Right lobe of liver (tissue), 6 donors: ENCODE data around the gene EZR. TPM values are rescaled to one million over a fixed set of nuclear protein-coding genes. Genes with fewer than 3 reads are reported as not detected.

Experiments used
- ATAC-seq, 4 donors: fragments of 200-7000 bp; cut with Tn5 transposase; one replicate each; pipeline ENCODE4 v1.9.1; 2020; ENCODE audit warnings: mild to moderate bottlenecking in 4 of 4, moderate library complexity in 4 of 4
- DNase-seq, 3 donors: peaks; one replicate each; pipeline ENCODE4 v3.0.0-alpha.2; 2020
- H3K27ac ChIP-seq, 3 donors: fragments of 200-600 bp; one replicate each; pipeline ENCODE4 v1.8.0; 2022
- H3K27me3 ChIP-seq, 2 donors: fragments of 200-600 bp; one replicate each; pipeline ENCODE4 v1.8.0; 2022
- H3K36me3 ChIP-seq, 4 donors: fragments of 200-600 bp; sonication (generic) in 1 of 4; one replicate each; pipeline versions ENCODE4 v1.5.1 to v1.8.0; 2017 to 2022; ENCODE audit warnings: control low read depth in 1 of 4
- H3K4me1 ChIP-seq, 4 donors: fragments of 200-600 bp; sonication (generic) in 1 of 4; one replicate each; pipeline versions ENCODE4 v1.5.1 to v1.8.0; 2017 to 2022; ENCODE audit warnings: control low read depth in 1 of 4
- H3K4me3 ChIP-seq, 3 donors: fragments of 200-600 bp; one replicate each; pipeline ENCODE4 v1.8.0; 2022
- H3K9me3 ChIP-seq, 4 donors: fragments of 200-600 bp; sonication (generic) in 1 of 4; one replicate each; pipeline versions ENCODE4 v1.5.1 to v1.8.0; 2017 to 2022; ENCODE audit warnings: control low read depth in 1 of 4
- POLR2A ChIP-seq: fragments of 450-650 bp; IDR thresholded peaks from one replicate; pipeline ENCODE4 v1.6.1; 2017; ENCODE audit warnings: antibody characterized with exemption, mild to moderate bottlenecking
- WGBS: methylation state at CpG from one replicate; pipeline ENCODE4 v1.1.6; 2018; ENCODE audit warnings: low coverage, low lambda C conversion rate; ENCODE audit not compliant: insufficient coverage; ENCODE audit errors: missing lambda C conversion rate; 5-methylcytosine and 5-hydroxymethylcytosine counted together
- intact Hi-C, 2 donors: fragments of 100-400 bp; cut with DNase I; formaldehyde crosslinking; loops; one replicate each; pipeline versions ENCODE4 v1.11.2 to v1.14.1; 2022
- total RNA-seq, 6 experiments: library from RNA; depleted of rRNA in 2 of 6; stranded (reverse); fragments of >200 nt in 2 of 6; fragmentation: NEBNext Ultra II Directional in 3 of 6; extraction: Animal tissue kit (Norgen Biotek cat#: 25700) in 3 of 6; gene quantifications; one replicate each; pipeline versions ENCODE4 v1.1.0 to v1.2.4, GENCODE V29; 2016 to 2023
- TF ChIP-seq, protein P1 (sequence below), 4 donors: fragments of 200-600 bp in 3 of 4; fragments of 450-650 bp in 1 of 4; IDR thresholded peaks; one replicate each; pipeline versions ENCODE4 v1.5.1 to v1.8.0; 2016 to 2022; ENCODE audit warnings: antibody characterized with exemption in 4 of 4, mild to moderate bottlenecking in 2 of 4
- donor health status: DM: no; HTN: yes; CAD: no.
- donor health status: DM: no; HTN: no; CAD: no.
- donor health status: DM: no; HTN: no; CAD: no.
- donor health status: DM: no; HTN: yes; CAD: no.
- donor health status: DM: no; HTN: yes; CAD: no.

The EZR gene
- total RNA-seq, 6 experiments from 2014 or later, result 26.4 to 161 (median 35.9) TPM

DNA sequence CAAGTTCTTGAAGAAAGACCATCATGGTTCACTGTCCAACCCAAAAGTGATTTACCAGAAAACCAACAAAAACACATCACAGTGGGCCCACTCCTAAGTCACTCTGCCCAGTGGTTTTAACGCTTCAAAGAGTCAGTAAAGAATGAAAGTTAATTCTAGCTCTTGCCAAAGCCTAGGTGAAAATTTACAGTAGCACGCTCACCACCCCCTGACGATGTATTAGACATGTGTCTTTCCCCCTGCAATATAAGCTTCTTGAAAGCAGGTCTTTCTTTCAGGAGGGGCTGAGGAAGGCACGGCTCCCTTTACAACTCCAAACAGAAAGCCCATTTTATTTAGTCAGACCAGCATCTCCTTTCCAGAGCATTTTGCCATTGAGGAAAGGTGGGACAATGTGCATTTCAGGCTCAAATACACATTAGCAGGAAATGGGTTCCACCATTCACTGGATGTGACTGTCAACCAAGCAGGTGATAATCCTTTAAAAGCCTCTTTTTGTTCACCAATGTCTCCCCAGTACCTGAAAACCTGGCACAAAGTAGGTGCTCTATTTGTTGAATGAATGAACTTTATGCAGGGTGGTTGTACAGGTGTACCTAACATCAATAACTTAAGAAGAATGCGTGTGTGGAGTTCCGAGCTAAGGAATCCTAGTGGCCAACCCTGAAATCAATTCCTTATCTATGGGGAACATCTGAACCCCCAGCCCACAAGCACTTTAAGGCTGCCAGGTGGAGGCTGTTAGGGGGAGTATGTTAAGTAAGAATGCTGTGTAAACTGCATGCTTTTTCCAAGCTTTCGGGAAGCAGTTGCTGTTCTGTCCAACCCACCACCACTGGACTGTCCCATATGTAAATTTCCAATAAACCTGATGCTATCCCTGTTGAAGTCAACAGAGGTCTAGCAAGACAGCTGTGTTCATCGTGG is 11.4 kb downstream of the EZR start:
- TF ChIP-seq POLR2A, result no peak
- TF ChIP-seq, protein P1, sequence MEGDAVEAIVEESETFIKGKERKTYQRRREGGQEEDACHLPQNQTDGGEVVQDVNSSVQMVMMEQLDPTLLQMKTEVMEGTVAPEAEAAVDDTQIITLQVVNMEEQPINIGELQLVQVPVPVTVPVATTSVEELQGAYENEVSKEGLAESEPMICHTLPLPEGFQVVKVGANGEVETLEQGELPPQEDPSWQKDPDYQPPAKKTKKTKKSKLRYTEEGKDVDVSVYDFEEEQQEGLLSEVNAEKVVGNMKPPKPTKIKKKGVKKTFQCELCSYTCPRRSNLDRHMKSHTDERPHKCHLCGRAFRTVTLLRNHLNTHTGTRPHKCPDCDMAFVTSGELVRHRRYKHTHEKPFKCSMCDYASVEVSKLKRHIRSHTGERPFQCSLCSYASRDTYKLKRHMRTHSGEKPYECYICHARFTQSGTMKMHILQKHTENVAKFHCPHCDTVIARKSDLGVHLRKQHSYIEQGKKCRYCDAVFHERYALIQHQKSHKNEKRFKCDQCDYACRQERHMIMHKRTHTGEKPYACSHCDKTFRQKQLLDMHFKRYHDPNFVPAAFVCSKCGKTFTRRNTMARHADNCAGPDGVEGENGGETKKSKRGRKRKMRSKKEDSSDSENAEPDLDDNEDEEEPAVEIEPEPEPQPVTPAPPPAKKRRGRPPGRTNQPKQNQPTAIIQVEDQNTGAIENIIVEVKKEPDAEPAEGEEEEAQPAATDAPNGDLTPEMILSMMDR (IDR thresholded peaks at IDR 0.05), result no peak
- Histone ChIP-seq H3K36me3 (peaks cover 0 to 6% (median 0%) of the 10 kb centered on the region in 4 donors), H3K4me3 (no peak overlapping the region), H3K27me3 (no peaks in the 10 kb centered on the region), H3K4me1 (peaks cover 0 to 37% (median 0%) of the 10 kb centered on the region in 4 donors), H3K27ac (no peak overlapping the region), H3K9me3 (no peaks in the 10 kb centered on the region)
- 67% methylated on average over 6 of the region's 8 CpGs for WGBS
- DNase-seq (peak in 1 of 3 donors; percentile 9), ATAC-seq (no peak)
- intact Hi-C loops, result no loop called here

- peaks cover 0 to 51% (median 3%) of the 10 kb centered on the region in 4 donors for H3K4me1 ChIP-seq
- H3K9me3 ChIP-seq, result no peaks in the 10 kb centered on the region
- ATAC-seq, result no peak
- H3K36me3 ChIP-seq, result peaks cover 0 to 2% (median 0%) of the 10 kb centered on the region in 4 donors
- H3K27me3 ChIP-seq, result no peaks in the 10 kb centered on the region
- 79% methylated on average over 5 of the region's 5 CpGs for WGBS
- peak in 1 of 3 donors; percentile 18 for DNase-seq
- no peak overlapping the region for H3K4me3 ChIP-seq
- H3K27ac ChIP-seq, result no peak overlapping the region
- TF ChIP-seq, protein P1 (IDR thresholded peaks at IDR 0.05), result no peak
- no peak for TF ChIP-seq POLR2A
- intact Hi-C loops, result no loop called here
These were observed 13.3 kb downstream of the EZR start for GRCh38 chr6:158805698-158806377.

DNA sequence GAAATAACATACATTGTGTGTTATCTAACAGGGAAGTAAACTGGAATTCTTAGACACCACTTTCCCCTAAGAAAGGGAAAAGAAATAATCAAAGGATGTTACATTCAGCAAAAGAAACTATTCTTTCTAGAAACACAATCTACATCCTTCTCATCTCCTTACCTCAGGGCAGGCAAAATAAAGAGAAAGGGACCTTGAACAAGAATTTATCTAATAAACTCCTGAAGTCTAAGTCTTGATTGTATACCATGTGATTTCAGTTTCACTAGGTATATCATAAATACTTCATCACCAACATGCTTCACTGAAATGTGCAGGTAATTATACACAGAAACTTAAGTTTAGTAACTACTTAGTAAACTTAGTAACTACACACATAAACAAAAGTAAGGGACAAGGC is 15.0 kb downstream of the EZR start:
- intact Hi-C loops, result no loop called here
- H3K9me3 ChIP-seq, result no peaks in the 10 kb centered on the region
- no peak for DNase-seq
- no peak overlapping the region for H3K27ac ChIP-seq
- no peaks in the 10 kb centered on the region for H3K27me3 ChIP-seq
- no peak for ATAC-seq
- peaks cover 0 to 51% (median 10%) of the 10 kb centered on the region in 4 donors for H3K4me1 ChIP-seq
- TF ChIP-seq, protein P1 (IDR thresholded peaks at IDR 0.05), result no peak
- TF ChIP-seq POLR2A, result no peak
- H3K36me3 ChIP-seq, result no peaks in the 10 kb centered on the region
- H3K4me3 ChIP-seq, result no peak overlapping the region

DNA sequence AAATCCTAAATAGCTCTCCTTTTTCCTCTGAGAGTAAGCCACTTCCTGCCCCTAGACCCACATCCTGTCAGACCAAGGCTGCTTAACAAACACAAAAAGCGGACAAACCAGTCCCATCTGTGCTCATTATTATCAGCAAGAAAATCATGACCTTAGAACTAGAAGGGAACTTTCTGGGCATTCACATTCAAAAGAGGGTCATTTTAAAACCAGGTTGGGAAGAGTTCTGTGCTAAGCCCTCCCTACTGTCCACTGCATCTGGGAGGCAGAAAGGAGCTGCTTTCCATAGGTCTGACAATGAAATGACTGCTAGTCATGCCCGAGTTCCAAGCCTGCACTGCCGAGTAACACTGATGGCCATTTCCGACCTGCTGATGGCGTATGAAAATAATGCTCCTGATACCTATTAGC is 15.4 kb downstream of the EZR start:
- 16% methylated on average over 5 of the region's 5 CpGs for WGBS
- DNase-seq (peak in 1 of 3 donors; percentile 22), ATAC-seq (no peak)
- TF ChIP-seq POLR2A, result no peak
- TF ChIP-seq, protein P1 (IDR thresholded peaks at IDR 0.05), result no peak
- intact Hi-C loops, result no loop called here
- peaks cover 0 to 51% (median 12%) of the 10 kb centered on the region in 4 donors for H3K4me1 ChIP-seq
- H3K9me3 ChIP-seq, result no peaks in the 10 kb centered on the region
- no peak overlapping the region for H3K4me3 ChIP-seq
- H3K27me3 ChIP-seq, result no peaks in the 10 kb centered on the region
- no peak overlapping the region for H3K27ac ChIP-seq
- H3K36me3 ChIP-seq, result no peaks in the 10 kb centered on the region
